Activated CD4-positive, alpha-beta T cell treated with anti-CD3 and anti-CD28 coated beads, Interleukin-2, amount 50 U/mL, for 24 hours (primary cell): ENCODE results near the gene HLA-DPA1.
"Not testable (repeated sequence)": the region's sequence is repeated elsewhere in the genome, so short reads cannot be mapped to it uniquely, and the experiment has no call there.

Source experiments
- DNase-seq, 2 donors: peaks; one replicate each; pipeline ENCODE4 v3.0.0-alpha.2; 2020; ENCODE audit warnings: low read depth in 1 of 2, low spot score in 1 of 2

The HLA-DPA1 gene

GRCh38 chr6:33065312-33065711 is 8.1 kb downstream of the HLA-DPA1 start:
- no peak for DNase-seq

- no peak for DNase-seq
These were observed 8.7 kb downstream of the HLA-DPA1 start for GRCh38 chr6:33064723-33065122.

GRCh38 chr6:33063435-33063834 is 10.0 kb downstream of the HLA-DPA1 start:
- DNase-seq: not testable (repeated sequence)

GRCh38 chr6:33061987-33062386 is 11.5 kb downstream of the HLA-DPA1 start:
- no peak for DNase-seq

- no peak for DNase-seq
These were observed 16.0 kb downstream of the HLA-DPA1 start for GRCh38 chr6:33057222-33058150.

GRCh38 chr6:33053230-33053629 is 20.2 kb downstream of the HLA-DPA1 start:
- DNase-seq: no peak

GRCh38 chr6:33052627-33053026 is 20.8 kb downstream of the HLA-DPA1 start:
- DNase-seq: no peak

GRCh38 chr6:33050014-33050810 is 23.2 kb downstream of the HLA-DPA1 start:
- DNase-seq: no peak

- DNase-seq: no peak
These were observed 24.0 kb downstream of the HLA-DPA1 start for GRCh38 chr6:33049323-33050013.

GRCh38 chr6:33040157-33040556 is 33.3 kb downstream of the HLA-DPA1 start:
- no peak for DNase-seq

GRCh38 chr6:33036535-33036934 is 36.9 kb downstream of the HLA-DPA1 start:
- no peak for DNase-seq

- no peak for DNase-seq
These were observed 38.9 kb downstream of the HLA-DPA1 start for GRCh38 chr6:33034554-33034953.

- DNase-seq: no peak
These were observed 43.2 kb downstream of the HLA-DPA1 start for GRCh38 chr6:33030245-33030644.

GRCh38 chr6:33029328-33030184 is 43.9 kb downstream of the HLA-DPA1 start:
- DNase-seq: no peak

- DNase-seq: no peak
These were observed 45.1 kb downstream of the HLA-DPA1 start for GRCh38 chr6:33028220-33028849.

- DNase-seq: no peak
These were observed 48.9 kb downstream of the HLA-DPA1 start for GRCh38 chr6:33024521-33024920.

GRCh38 chr6:33023536-33023935 is 49.9 kb downstream of the HLA-DPA1 start:
- DNase-seq: no peak

GRCh38 chr6:33021917-33022316 is 51.5 kb downstream of the HLA-DPA1 start:
- DNase-seq: no peak

GRCh38 chr6:33019372-33019771 is 54.1 kb downstream of the HLA-DPA1 start:
- no peak for DNase-seq

GRCh38 chr6:33018904-33019303 is 54.5 kb downstream of the HLA-DPA1 start:
- DNase-seq: peak in 1 of 2 donors; percentile 25
